ENCODE data around the gene NDUFB8. TPM values are rescaled to one million over a fixed set of nuclear protein-coding genes. Genes with fewer than 3 reads are reported as not detected.

NDUFB8 gene
- total RNA-seq, 6 experiments from 2014 or later = 93.6 to 125 (median 99.3) TPM

DNA sequence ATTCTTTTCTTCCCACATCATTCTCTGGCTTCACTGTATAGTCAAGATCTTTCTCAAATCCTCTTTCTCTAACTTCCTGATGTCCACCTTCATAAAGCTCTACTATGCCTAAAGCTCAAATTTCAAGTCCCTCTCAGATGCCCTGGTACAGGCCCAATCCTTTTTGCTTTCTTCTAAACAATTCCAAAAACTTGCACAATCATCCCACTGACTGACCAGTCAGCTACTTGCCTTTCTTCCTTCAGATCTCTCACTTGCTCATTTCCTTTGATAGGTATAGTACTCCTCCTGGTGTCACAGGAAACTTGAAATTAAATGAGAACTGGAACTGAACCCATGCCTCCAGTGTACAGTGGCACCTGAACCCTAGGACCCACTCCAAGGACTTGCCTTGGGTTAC, 28.2 kb downstream of the NDUFB8 start:
- Histone ChIP-seq H3K27me3 (no peaks in the 10 kb centered on the region), H3K27ac (no peak overlapping the region), H3K4me3 (no peak overlapping the region), H3K9me3 (no peaks in the 10 kb centered on the region), H3K4me1 (no peaks in the 10 kb centered on the region), H3K36me3 (peaks cover 0 to 6% (median 1%) of the 10 kb centered on the region in 4 donors)
- intact Hi-C loops (cut with DNase I) = loop anchor here in 1 of 2 donors (10.0 kb wide), 2 partner anchors 57 to 167 kb away; partner anchors contain the start of gene PKD2L1
- DNase-seq (no peak), ATAC-seq (no peak)
- no peak for TF ChIP-seq POLR2A (IDR thresholded peaks at IDR 0.05)
- TF ChIP-seq, protein P1, sequence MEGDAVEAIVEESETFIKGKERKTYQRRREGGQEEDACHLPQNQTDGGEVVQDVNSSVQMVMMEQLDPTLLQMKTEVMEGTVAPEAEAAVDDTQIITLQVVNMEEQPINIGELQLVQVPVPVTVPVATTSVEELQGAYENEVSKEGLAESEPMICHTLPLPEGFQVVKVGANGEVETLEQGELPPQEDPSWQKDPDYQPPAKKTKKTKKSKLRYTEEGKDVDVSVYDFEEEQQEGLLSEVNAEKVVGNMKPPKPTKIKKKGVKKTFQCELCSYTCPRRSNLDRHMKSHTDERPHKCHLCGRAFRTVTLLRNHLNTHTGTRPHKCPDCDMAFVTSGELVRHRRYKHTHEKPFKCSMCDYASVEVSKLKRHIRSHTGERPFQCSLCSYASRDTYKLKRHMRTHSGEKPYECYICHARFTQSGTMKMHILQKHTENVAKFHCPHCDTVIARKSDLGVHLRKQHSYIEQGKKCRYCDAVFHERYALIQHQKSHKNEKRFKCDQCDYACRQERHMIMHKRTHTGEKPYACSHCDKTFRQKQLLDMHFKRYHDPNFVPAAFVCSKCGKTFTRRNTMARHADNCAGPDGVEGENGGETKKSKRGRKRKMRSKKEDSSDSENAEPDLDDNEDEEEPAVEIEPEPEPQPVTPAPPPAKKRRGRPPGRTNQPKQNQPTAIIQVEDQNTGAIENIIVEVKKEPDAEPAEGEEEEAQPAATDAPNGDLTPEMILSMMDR (IDR thresholded peaks at IDR 0.05) = no peak

DNA sequence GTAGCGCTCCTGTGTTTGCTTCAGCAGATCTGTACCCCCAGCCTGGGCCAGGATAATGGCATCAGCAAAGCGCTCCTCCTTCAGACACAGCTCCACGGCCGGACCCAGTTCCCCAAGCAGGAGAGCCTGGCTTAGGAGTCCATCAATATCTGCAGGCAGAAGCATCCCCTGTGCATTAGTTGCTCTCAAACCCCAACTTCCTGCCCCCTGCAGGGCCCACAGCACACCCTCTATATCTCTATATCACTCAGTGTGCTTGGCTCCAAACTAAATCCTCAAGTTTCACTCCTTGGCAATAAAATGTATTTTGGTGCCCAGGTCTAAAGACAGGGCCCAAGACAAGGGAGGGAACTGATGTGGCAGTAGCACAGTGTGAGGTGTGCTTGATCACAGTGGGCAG, 31.6 kb downstream of the NDUFB8 start:
- TF ChIP-seq, protein P1 (IDR thresholded peaks at IDR 0.05) = no peak
- no peak for TF ChIP-seq POLR2A (IDR thresholded peaks at IDR 0.05)
- intact Hi-C loops (cut with DNase I) = no loop called here
- no peaks in the 10 kb centered on the region for H3K4me1 ChIP-seq
- no CpG with 5 or more reads among the region's 4 CpGs for WGBS (ENCODE audit: insufficient coverage, low coverage, low lambda C conversion rate, missing lambda C conversion rate)
- DNase-seq = no peak
- no peak overlapping the region for H3K4me3 ChIP-seq
- no peak for ATAC-seq
- H3K36me3 ChIP-seq = peaks cover 0 to 10% (median 1%) of the 10 kb centered on the region in 4 donors
- no peak overlapping the region for H3K27ac ChIP-seq
- H3K9me3 ChIP-seq = no peaks in the 10 kb centered on the region
- no peaks in the 10 kb centered on the region for H3K27me3 ChIP-seq

DNA sequence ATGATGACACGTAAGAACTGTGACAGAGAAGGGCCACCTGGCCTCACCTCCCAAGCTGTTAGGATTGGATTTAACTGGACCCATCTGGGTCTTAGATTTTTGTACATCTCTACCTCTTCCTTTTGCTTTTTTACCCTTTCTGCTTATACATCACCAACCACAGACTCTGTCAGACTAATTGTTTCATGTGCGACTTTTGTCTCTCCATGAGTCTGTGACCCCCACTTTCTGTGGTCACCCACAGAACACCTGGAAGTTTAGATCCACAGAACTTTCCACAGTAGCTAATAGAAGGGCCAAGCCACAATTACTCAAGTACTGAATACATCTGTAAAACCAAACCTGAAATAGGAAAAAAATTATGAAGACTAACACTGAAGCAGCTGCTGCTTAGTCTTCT, 33.1 kb downstream of the NDUFB8 start:
- H3K4me1 ChIP-seq = no peaks in the 10 kb centered on the region
- H3K4me3 ChIP-seq = no peak overlapping the region
- peaks cover 0 to 10% (median 1%) of the 10 kb centered on the region in 4 donors for H3K36me3 ChIP-seq
- no peaks in the 10 kb centered on the region for H3K9me3 ChIP-seq
- TF ChIP-seq, protein P1 (IDR thresholded peaks at IDR 0.05) = no peak
- no peak for TF ChIP-seq POLR2A (IDR thresholded peaks at IDR 0.05)
- intact Hi-C loops (cut with DNase I) = no loop called here
- ATAC-seq (no peak), DNase-seq (no peak)
- H3K27ac ChIP-seq = no peak overlapping the region
- H3K27me3 ChIP-seq = no peaks in the 10 kb centered on the region
- WGBS (ENCODE audit: insufficient coverage, low coverage, low lambda C conversion rate, missing lambda C conversion rate) = 88% methylated on average over 2 of the region's 2 CpGs

DNA sequence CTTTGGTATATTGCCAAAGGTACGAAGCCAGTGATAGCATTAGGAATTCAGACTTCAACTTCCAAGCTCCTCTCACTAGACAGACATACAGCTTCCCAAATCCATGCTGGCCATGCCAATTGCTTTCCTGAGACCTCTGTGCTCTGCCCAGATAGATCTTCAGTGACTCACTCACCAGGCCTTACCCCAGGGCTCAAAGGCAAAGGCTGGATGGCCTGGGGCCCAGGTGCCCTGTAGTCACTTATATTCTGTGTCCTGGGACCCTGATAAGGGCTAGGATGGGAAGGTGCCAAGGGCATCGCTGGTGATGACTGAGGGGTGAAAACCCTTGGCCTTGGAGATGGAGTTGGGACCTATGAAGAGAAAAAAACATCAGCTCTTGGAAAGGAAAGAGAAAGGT, 39.1 kb downstream of the NDUFB8 start:
- Histone ChIP-seq H3K4me3 (no peak overlapping the region), H3K27ac (no peak overlapping the region), H3K9me3 (no peaks in the 10 kb centered on the region), H3K4me1 (no peaks in the 10 kb centered on the region), H3K27me3 (no peaks in the 10 kb centered on the region), H3K36me3 (peaks cover 0 to 16% (median 0%) of the 10 kb centered on the region in 4 donors)
- whole genome bisulfite sequencing (ENCODE audit: insufficient coverage, low coverage, low lambda C conversion rate, missing lambda C conversion rate) = 83% methylated on average over 2 of the region's 2 CpGs
- no peak for TF ChIP-seq POLR2A (IDR thresholded peaks at IDR 0.05)
- TF ChIP-seq, protein P1 (IDR thresholded peaks at IDR 0.05) = no peak
- DNase-seq (no peak), ATAC-seq (no peak)
- intact Hi-C loops (cut with DNase I) = no loop called here

DNA sequence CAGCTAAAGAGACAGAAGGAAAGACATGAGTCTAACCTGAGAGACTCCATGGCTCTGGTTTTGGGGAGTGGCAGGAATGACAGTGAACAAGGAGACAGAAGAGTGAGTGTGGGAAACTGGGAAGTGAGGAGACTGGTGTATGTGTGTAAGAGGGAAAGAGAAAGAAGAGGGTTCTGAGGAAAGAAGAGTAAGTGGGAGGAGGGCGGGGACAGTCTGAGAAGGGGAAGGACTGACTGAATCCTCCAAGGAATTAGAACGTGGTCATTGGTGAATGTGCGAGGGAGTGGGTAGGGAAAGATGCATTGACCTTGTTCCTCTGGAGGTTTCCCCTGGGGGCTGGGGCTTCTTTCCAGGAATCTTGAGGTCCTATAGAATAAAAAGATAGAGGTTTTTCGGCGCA, 40.3 kb downstream of the NDUFB8 start:
- WGBS (ENCODE audit: insufficient coverage, low coverage, low lambda C conversion rate, missing lambda C conversion rate) = 100% methylated on average over 4 of the region's 5 CpGs
- H3K27me3 ChIP-seq = no peaks in the 10 kb centered on the region
- no peaks in the 10 kb centered on the region for H3K4me1 ChIP-seq
- H3K36me3 ChIP-seq = peaks cover 0 to 12% (median 0%) of the 10 kb centered on the region in 4 donors
- ATAC-seq (no peak), DNase-seq (no peak)
- no peak overlapping the region for H3K27ac ChIP-seq
- no peak for TF ChIP-seq POLR2A (IDR thresholded peaks at IDR 0.05)
- TF ChIP-seq, protein P1 (IDR thresholded peaks at IDR 0.05) = no peak
- intact Hi-C loops (cut with DNase I) = no loop called here
- H3K4me3 ChIP-seq = no peak overlapping the region
- H3K9me3 ChIP-seq = no peaks in the 10 kb centered on the region
